Lung (tissue), 12 donors: ENCODE results near the gene CRPPA. TPM values are rescaled to one million over a fixed set of nuclear protein-coding genes. Genes with fewer than 3 reads are reported as not detected.

Experiments used
- ATAC-seq: fragments of 200-7000 bp; cut with Tn5 transposase; one replicate; pipeline ENCODE4 v1.9.1; 2020; ENCODE audit warnings: moderate number of reproducible peaks; ENCODE audit not compliant: insufficient read depth, low FRiP score
- DNase-seq, 3 donors: peaks; one replicate each; pipeline ENCODE4 v3.0.0-alpha.2; 2013 to 2017
- H3K27ac ChIP-seq, 2 donors: one replicate each; pipeline ENCODE4 v1.5.1; 2013; ENCODE audit warnings: mild to moderate bottlenecking in 2 of 2, moderate library complexity in 2 of 2, control low read depth in 1 of 2, inconsistent platforms in 1 of 2, low read depth in 1 of 2, low read length in 1 of 2
- H3K27me3 ChIP-seq, 3 donors: one replicate each; pipeline ENCODE4 v1.5.1; 2013; ENCODE audit warnings: low read length in 2 of 3; ENCODE audit not compliant: control insufficient read depth in 3 of 3, insufficient read depth in 3 of 3
- H3K36me3 ChIP-seq, 4 donors: one replicate each; pipeline ENCODE4 v1.5.1; 2013; ENCODE audit warnings: low read length in 4 of 4, mild to moderate bottlenecking in 1 of 4, moderate library complexity in 1 of 4; ENCODE audit not compliant: control insufficient read depth in 4 of 4, insufficient read depth in 4 of 4
- H3K4me1 ChIP-seq, 5 donors: one replicate each; pipeline ENCODE4 v1.5.1; 2013; ENCODE audit warnings: low read length in 5 of 5, mild to moderate bottlenecking in 2 of 5, moderate library complexity in 1 of 5; ENCODE audit not compliant: control insufficient read depth in 5 of 5, insufficient read depth in 5 of 5
- H3K4me3 ChIP-seq: one replicate; pipeline ENCODE4 v1.5.1; 2013; ENCODE audit warnings: mild to moderate bottlenecking, control low read depth, moderate library complexity
- H3K9ac ChIP-seq, 2 donors: one replicate each; pipeline ENCODE4 v1.5.1; 2013; ENCODE audit warnings: low read length in 2 of 2, control low read depth in 1 of 2; ENCODE audit not compliant: insufficient read depth in 1 of 2
- H3K9me3 ChIP-seq, 4 donors: one replicate each; pipeline ENCODE4 v1.5.1; 2013; ENCODE audit warnings: low read length in 3 of 4, mild to moderate bottlenecking in 1 of 4, moderate library complexity in 1 of 4; ENCODE audit not compliant: control insufficient read depth in 4 of 4, insufficient read depth in 3 of 4
- WGBS, 2 donors: extraction: QIAGEN DNeasy Blood & Tissue Kit; methylation state at CpG; one replicate each; pipeline ENCODE4 v1.1.7; 2013; 5-methylcytosine and 5-hydroxymethylcytosine counted together
- polyA plus RNA-seq, 2 donors: library from polyadenylated mRNA; stranded (reverse); fragments of 200-250 nt; gene quantifications; one replicate each; pipeline ENCODE4 v1.2.1, GENCODE V29; 2013
- total RNA-seq, 2 donors: library from RNA; depleted of rRNA in 1 of 2; stranded (reverse); fragments of >200 nt in 1 of 2; gene quantifications; one replicate each; pipeline ENCODE4 v1.2.1, GENCODE V29; 2014 to 2021
- TF ChIP-seq, protein P1 (sequence below): IDR thresholded peaks from 2 replicates; pipeline ENCODE4 v1.5.1; 2012; ENCODE audit warnings: mild to moderate bottlenecking; ENCODE audit errors: control extremely low read depth, extremely low read depth
- donor health status: control.
- donor health status: control.
- donor health status: Bipolar disorder and iron deficiency.
- donor health status: healthy.
- donor health status: DM: yes; HTN: yes; CAD: no.

CRPPA gene
- total and polyA plus RNA-seq, 4 donors = 0.38 to 8.6 (median 2.0) TPM

DNA sequence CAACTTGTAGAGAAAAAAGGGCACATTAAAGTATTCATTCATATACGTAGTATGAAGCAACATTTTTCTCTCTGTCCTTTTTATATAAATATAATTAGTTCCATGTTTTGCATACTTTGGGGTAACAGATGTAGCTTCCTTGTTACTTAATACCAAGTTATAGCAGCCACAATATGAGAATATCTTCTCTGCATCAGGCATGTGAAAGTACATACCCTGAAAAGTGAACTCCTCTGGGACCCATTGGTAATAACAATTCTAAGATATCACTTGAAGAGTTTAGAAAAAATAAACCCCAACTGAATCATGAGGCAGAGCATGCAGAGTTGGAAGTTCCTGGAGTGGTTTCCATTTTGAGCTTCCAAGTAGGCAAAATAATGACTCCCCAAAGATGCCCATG, 2.4 kb upstream of the CRPPA start:
- TF ChIP-seq, protein P1, sequence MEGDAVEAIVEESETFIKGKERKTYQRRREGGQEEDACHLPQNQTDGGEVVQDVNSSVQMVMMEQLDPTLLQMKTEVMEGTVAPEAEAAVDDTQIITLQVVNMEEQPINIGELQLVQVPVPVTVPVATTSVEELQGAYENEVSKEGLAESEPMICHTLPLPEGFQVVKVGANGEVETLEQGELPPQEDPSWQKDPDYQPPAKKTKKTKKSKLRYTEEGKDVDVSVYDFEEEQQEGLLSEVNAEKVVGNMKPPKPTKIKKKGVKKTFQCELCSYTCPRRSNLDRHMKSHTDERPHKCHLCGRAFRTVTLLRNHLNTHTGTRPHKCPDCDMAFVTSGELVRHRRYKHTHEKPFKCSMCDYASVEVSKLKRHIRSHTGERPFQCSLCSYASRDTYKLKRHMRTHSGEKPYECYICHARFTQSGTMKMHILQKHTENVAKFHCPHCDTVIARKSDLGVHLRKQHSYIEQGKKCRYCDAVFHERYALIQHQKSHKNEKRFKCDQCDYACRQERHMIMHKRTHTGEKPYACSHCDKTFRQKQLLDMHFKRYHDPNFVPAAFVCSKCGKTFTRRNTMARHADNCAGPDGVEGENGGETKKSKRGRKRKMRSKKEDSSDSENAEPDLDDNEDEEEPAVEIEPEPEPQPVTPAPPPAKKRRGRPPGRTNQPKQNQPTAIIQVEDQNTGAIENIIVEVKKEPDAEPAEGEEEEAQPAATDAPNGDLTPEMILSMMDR = no peak
- H3K9ac ChIP-seq = no peak overlapping the region
- DNase-seq (no peak), ATAC-seq (no peak)
- H3K9me3 ChIP-seq = no peaks in the 10 kb centered on the region
- H3K4me1 ChIP-seq = peaks cover 0 to 15% (median 0%) of the 10 kb centered on the region in 5 donors
- no peak overlapping the region for H3K4me3 ChIP-seq
- H3K36me3 ChIP-seq = no peaks in the 10 kb centered on the region
- H3K27ac ChIP-seq = no peak overlapping the region
- no peaks in the 10 kb centered on the region for H3K27me3 ChIP-seq
- WGBS, 2 donors = 24 to 83% methylated on average over 1 of the region's 1 CpG

DNA sequence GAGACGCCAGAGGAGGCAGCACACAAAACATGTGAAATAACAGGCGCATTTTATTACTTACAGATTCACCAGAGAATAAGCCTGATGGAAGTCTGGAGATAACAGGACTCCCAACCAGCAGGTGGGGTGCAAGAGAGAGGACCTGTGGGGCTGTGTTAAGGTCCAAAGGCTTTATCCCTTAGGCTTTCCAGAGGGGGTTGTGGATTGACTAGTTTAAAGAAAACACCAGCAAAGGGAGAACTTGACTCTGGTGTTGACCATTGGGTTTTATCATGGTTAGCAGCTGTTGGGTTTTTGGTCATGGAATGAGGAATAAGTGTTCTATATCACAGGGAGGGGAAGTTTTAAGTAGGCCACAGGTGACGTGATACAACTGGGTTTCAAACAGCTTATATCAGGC, 1.6 kb upstream of the CRPPA start:
- 88 to 90% methylated on average over 3 of the region's 3 CpGs for WGBS, 2 donors
- Histone ChIP-seq H3K27ac (no peak overlapping the region), H3K9ac (peak overlapping the region in 1 of 2 donors; percentile 34), H3K9me3 (no peaks in the 10 kb centered on the region), H3K4me3 (no peak overlapping the region), H3K27me3 (no peaks in the 10 kb centered on the region), H3K4me1 (peaks cover 0 to 19% (median 0%) of the 10 kb centered on the region in 5 donors), H3K36me3 (no peaks in the 10 kb centered on the region)
- ATAC-seq (no peak), DNase-seq (no peak)
- TF ChIP-seq, protein P1 = no peak

DNA sequence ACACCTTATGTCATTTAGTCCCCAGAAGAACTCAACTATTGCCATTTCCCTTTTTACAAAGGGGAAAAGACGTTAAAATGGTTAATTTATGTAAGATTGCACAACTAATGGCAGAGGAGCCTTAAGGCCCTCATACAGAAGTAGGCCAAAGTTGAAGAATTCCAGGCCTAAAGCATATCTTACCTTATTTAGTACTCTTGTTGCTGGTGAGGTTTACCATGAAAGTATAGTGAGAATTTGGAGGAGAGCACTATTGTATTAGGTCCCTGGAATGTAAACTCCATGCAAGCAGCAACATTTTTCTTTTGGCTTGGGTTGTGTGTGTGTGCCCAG, 731 bp upstream of the CRPPA start:
- ATAC-seq (no peak), DNase-seq (peak in 1 of 3 donors; percentile 57)
- H3K27ac ChIP-seq = peak overlapping the region; percentile 99 to 100
- H3K36me3 ChIP-seq = no peaks in the 10 kb centered on the region
- no peaks in the 10 kb centered on the region for H3K9me3 ChIP-seq
- H3K4me1 ChIP-seq = peaks cover 0 to 27% (median 0%) of the 10 kb centered on the region in 5 donors
- peak overlapping the region in 1 of 2 donors; percentile 90 for H3K9ac ChIP-seq
- 18 to 45% methylated on average over 1 of the region's 1 CpG for WGBS, 2 donors
- H3K4me3 ChIP-seq = no peak overlapping the region
- TF ChIP-seq, protein P1 = no peak
- H3K27me3 ChIP-seq = no peaks in the 10 kb centered on the region
